HG03159 (cell line): ENCODE data around the gene DCTN4.
A peak's percentile ranks its signal among the peaks of the same experiment; 100 is the strongest.

Experiments
- ATAC-seq: cut with Tn5 transposase; IDR thresholded peaks from one replicate; pipeline ENCODE4 v1.9.1; 2021; ENCODE audit warnings: mild to moderate bottlenecking, moderate library complexity; ENCODE audit not compliant: unreplicated experiment

Gene DCTN4

DNA sequence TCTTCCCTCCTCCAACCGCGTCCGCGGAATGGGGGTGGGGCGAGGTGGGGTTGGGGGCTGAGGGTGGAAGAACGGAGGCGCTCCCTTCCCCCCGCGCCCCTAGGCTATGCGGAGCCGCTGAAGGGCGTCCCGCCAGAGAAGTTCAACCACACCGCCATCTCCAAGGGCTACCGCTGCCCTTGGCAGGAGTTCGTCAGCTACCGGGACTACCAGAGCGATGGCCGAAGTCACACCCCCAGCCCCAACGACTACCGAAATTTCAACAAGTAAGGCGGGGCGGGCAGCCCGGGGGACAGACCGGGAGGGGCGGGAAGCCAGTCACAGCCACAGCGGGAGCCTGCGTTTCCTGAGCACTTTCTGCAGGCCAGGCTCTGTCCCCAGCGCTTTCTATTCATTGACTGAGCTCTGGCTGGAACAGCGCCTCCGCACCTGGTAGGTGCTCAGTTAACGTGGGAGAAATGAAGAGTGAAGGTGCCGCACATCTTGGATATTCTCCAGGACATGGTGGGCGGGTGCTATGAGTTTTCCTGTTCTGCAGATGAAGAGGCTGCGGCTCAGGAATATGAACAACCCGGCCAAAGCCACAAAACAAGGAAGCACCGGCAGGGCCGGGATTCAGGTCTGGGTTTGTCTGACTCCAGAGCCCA, 86.5 kb downstream of the DCTN4 start:
- ATAC-seq: peak; percentile 43

DNA sequence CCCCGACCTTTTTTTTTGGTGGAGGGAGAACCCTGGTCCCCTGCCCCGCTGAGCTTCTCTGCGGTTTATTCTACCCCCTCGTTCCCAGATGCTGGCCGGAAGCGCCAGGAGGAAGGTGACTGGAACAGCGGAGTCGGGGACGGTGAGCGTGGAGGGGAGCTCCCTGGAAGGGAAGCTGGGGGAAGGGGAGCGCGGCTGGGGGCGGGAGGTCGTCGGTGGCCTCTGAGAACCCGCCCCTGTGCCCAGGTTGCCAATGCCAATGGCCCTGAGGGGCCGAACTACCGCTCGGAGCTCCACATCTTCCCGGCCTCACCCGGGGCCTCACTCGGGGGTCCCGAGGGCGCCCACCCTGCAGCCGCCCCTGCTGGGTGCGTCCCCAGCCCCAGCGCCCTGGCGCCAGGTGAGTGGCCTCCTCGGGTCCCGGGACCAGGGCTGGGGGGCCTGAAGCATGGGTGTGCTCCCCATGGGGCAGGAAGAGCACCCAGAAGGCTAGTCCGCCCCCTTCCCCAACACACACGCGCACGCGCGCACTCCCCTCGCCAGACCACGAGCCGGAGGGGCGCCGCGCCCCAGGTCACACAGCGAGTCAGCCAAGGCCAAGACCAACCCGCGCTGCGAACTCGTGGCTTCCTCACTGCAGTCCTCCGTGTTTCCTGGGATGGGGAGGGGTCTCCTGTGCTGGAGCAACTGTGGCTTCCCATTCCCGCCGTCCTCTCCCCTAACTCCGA, 87.1 kb downstream of the DCTN4 start:
- ATAC-seq: peak; percentile 26

DNA sequence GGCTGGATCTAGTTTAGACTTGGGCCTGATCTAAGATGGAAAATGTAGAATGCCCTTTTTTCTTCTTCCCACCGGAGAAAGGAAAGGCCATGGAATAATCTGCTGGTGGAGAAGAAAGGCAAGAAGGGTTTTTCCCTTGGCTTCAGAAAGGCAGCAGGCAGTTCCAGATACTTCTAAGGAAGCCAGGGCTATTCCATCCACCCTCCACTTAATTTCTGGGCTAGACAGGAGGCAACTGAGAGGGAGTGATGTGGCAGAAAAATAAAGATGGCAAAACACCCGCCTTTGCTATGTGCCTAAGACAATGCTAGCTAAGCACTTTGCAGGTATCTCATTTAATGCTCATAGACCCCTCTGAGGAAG, 87.9 kb downstream of the DCTN4 start:
- ATAC-seq: no peak

DNA sequence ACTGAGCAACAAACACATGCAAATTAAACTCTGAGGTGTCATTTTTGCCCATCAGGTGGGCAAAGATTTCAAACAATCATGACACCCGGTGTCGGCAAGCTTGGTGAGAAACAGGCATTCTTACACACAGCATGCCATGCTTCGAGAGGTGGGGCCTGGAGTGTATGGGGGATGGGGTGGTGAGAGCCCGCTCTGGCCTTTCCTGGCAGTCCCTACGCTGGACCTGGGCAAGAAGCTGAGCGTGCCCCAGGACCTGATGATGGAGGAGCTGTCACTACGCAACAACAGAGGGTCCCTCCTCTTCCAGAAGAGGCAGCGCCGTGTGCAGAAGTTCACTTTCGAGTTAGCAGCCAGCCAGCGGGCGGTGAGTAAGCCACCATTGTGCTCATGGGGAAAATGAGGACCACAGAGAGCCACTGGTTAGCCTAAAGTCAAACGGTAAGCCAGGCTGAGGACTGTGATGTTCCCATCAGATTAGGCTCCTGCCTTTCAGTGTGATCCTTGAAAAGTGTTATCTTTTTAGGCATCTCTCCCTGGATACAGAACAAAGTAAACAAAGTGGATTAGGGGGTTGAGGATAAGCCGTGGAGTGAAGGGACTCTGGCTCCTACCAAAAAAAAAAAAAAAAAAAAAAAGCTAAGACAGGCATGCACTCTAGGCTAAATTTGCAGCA, 88.4 kb downstream of the DCTN4 start:
- no peak for ATAC-seq

DNA sequence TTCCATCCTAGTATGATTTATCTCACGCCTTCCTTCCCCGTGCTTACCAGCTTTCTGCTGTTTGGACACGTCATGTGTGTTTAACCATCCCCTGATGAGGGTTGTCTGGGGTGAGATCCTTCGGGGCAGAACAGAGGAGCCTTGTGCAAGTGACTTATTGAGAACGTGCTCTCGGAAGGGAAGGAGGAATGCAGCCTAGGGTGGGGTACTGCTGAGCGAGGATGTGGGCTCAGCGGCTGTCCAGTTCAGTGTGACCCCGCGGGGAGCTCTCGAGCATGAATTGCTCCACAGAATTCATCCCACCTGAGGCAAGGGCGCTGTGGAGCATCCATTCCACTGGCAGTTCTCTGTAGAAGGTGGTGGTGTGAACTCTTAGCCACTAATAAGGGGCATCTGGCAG, 93.8 kb downstream of the DCTN4 start:
- ATAC-seq: no peak

DNA sequence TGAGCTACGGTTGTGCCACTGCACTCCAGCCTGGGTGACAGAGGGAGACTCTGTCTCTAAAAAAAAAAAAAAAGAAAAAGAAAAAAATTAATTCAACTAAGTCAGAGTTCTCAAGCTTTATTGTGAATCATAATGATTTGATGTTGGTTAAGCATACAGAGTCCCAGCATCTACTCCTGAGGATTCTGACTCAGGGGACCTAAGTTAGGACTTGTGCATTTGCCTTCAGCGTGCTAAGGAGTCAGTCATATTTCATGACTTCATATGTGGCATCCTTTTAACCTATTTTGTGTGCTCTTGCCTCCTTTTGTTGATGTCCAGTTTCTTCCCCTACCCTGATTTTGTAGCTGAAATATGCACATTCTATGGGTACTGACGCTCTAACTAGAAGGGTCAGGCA, 94.9 kb downstream of the DCTN4 start:
- ATAC-seq: no peak

DNA sequence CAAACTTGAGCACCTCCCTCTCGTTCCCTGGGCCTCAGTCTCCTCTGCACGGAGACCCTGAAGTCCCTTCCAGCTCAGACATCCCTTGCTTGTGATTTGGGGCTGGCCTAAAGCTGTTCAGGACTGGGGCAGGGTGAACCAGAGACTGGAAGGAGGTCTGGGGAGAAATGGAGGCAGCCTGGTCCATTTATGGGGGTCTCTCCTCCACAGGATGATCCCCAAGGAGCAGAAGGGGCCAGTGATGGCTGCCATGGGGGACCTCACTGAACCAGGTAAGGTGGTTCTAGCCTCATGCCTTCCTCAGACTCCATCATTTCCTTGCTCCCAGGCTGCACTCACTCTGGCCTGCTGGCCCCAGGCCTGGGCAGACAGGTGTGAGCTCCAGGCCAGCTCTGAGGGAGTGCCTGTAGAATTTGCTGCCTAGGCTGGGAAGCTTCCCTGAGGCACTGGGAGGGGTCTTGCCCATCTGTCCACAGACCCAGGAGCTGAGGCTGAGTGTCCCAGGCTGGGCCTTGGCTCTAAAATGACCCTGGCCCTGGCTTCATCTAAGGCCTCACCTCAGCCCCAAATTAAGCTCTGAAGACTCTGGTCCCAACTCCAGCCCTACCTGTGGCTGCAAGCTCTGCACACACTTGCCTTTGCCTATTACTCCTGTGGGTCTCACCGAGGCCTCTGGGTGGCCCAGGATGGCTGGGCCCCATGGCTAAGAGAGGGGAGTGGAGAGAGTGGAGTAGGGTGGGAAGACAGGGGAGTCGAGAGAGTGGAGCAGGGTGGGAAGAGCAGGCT, 95.9 kb downstream of the DCTN4 start:
- no peak for ATAC-seq

DNA sequence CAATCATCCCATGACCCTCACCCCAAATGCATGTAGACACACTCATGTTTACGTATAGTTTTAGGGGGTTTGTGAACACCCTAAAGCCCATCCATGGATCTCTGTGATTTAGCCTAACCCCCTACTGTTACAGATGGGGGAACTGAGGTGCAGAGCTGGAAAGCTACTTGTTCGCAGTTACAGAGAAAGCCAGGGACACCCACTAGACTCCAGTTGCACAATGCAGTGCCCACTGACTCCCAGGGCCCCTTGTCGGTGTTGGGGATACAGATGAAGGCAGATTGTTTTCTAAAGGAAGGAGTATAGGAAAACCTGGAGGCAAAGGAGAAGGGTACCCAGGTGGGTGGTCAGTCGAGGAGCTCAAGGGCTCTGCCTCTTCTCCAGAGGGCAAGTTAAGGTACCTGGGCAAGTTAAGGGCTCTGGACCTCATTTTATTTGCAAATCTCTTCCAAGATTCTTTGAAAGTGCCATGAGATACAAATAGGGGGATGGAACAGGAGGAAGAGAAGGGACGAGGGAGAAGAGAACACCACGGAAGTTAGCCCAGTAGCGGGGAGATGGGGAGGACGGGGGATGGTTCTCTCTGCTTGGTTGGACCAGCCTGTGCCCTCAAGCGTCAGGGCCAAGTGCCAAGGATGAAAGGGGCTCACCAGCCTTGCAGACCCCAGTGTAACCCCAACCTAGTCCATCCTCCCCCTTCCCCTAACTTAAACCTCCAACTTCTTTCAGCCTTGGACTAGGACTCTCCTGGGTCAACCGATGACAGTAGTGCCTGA, 96.8 kb downstream of the DCTN4 start:
- ATAC-seq: no peak

DNA sequence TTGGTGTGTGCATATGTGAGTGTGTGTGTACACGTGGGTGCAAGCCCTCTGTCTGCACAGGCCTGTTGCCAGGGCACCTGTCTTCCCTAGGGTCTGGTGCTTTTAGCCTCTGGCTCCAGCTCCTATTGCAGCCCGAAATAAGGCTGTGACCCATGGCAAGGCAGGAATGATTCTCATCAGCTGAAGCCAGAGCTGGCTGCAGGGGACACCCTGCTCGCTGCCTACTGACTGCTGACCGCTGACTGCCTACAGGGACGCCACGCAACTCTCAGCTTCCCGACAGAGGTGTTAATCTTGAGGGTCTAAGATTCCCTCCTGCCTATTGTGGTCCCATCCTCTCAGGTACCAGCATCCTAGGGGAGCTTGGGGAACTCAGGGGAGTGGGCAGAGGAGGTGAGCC, 97.7 kb downstream of the DCTN4 start, which contains the start of gene MYOZ3:
Gene MYOZ3, plus strand, starts transcription at position 166 of the 400 bp plus-strand sequence. CDS start 1,691 bp downstream, outside the sequence.
- ATAC-seq: no peak

DNA sequence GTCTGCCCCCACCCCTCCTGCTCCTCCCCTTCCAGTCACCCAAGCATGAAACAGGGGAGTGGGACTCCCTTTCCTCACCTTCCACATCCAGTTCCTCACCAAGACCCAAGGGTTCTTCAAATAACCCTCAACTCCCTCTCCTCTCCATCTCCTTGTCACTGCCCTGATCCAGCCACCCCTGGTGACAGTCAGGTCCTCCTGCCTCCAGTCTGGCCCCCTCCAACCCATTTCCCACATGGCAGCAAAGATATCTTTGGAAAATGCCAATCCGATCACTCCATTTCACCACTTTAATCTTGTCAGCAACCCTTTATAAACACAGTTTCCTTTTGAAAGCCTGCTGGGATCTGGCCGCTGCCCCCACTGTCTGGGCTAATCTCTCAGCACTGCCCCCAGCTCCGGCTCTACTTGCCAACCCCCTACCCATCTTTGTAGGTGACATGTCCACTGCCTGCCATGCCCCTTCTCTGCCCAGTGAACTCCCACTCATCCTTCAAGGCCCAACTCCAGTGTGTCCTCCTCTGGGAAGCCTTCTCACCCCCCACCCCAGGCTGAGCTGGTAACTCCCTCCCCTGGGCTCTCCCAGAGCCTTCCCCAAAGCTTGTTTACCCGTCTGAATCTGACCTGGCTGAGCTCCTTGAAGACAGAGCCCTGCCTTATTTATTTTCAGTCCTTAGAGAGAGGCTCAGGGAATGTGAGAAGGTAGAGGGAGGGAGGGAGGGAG, 98.5 kb downstream of the DCTN4 start:
- ATAC-seq: no peak

DNA sequence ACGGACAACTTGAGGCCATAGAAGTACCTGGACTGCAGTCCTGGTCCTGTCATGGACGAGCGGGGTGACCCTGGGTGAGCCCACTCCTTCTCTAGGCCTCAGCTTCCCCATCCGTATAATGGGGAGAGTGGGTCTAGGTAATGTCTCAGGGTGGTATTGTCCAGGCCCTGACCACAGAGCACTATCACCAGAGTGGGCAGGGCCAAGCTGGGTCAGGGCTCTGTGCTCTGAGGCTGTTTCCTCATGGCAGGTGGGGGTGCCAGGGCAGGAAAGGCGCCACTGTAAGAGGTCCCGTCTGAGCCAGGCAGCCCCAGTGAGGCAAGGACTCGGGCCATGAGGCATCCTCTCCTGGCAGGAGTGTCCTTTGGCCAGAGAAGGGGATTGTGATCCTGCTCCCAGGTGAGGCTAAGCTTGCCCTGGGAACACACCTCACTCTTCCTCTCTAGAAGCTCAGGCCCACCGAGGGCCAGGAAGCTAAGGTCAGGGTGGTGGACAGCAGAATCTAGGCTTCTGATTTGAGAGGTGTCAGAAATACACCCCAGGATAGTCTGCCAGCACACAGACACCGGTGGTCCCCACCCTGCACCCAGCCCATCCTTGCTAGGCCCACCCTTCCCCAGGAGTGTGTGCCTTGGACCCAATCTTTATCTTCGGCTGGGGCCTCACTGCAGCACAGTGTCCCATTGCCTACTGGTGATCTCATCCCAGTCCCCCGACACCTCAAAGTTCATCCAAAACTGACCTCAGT, 99.3 kb downstream of the DCTN4 start:
- no peak for ATAC-seq

DNA sequence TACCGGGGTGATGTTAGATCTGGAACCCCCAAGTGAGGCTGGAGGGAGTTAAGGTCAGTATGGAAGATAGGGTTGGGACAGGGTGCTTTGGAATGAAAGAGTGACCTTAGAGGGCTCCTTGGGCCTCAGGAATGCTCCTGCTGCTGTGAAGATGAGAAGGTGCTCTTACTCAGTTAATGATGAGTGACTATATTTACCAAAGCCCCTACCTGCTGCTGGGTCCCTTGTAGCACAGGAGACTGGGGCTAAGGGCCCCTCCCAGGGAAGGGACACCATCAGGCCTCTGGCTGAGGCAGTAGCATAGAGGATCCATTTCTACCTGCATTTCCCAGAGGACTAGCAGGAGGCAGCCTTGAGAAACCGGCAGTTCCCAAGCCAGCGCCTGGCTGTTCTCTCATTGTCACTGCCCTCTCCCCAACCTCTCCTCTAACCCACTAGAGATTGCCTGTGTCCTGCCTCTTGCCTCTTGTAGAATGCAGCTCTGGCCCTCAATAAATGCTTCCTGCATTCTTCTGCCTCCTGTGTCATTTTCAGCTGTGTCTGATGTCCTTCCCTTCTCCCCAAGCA, 100.0 kb downstream of the DCTN4 start:
- no peak for ATAC-seq
